Breast epithelium (tissue), 4 donors: ENCODE measurements around the gene ENDOD1. TPM values are rescaled to one million over a fixed set of nuclear protein-coding genes. Genes with fewer than 3 reads are reported as not detected.

Experiments used
- DNase-seq, 2 donors: peaks; one replicate each; pipeline ENCODE4 v3.0.0-alpha.2; 2019; ENCODE audit warnings: low spot score in 2 of 2
- H3K27ac ChIP-seq, 2 donors: fragments of 200-600 bp; sonication (generic) in 1 of 2; one replicate each; pipeline ENCODE4 v1.5.1; 2016 to 2019; ENCODE audit warnings: mild to moderate bottlenecking in 1 of 2
- H3K27me3 ChIP-seq, 2 donors: fragments of 200-600 bp; sonication (generic) in 1 of 2; one replicate each; pipeline versions ENCODE4 v1.5.1 to v1.6.0; 2017 to 2019; ENCODE audit warnings: control low read depth in 1 of 2, mild to moderate bottlenecking in 1 of 2
- H3K36me3 ChIP-seq: fragments of 200-600 bp; one replicate; pipeline ENCODE4 v1.5.1; 2019
- H3K4me1 ChIP-seq, 2 donors: fragments of 200-600 bp; sonication (generic); one replicate each; pipeline ENCODE4 v1.5.1; 2016 to 2019; ENCODE audit warnings: control low read depth in 1 of 2
- H3K4me3 ChIP-seq, 3 donors: fragments of 200-600 bp; sonication (generic); 1 replicate in 2 of 3; 2 replicates in 1 of 3; pipeline ENCODE4 v1.5.1; 2016 to 2019; ENCODE audit warnings: mild to moderate bottlenecking in 3 of 3, moderate library complexity in 2 of 3
- H3K9me3 ChIP-seq, 2 donors: fragments of 200-600 bp; sonication (generic) in 1 of 2; one replicate each; pipeline ENCODE4 v1.5.1; 2016 to 2019; ENCODE audit warnings: control low read depth in 1 of 2
- POLR2A ChIP-seq: fragments of 450-650 bp; IDR thresholded peaks from one replicate; pipeline ENCODE4 v1.6.1; 2016; ENCODE audit warnings: antibody characterized with exemption, mild to moderate bottlenecking, moderate library complexity
- POLR2AphosphoS5 ChIP-seq, 3 donors: sonication (generic); formaldehyde crosslinking; IDR thresholded peaks; one replicate each; pipeline ENCODE4 v1.6.1; 2017; ENCODE audit warnings: antibody characterized with exemption in 3 of 3
- intact Hi-C: fragments of 100-400 bp; cut with DNase I; formaldehyde crosslinking; loops from one replicate; pipeline ENCODE4 v1.15.1; 2023; ENCODE audit warnings: low total_unique reads
- total RNA-seq, 3 donors: library from RNA; depleted of rRNA; stranded (reverse); fragments of >200 nt; gene quantifications; one replicate each; pipeline ENCODE4 v1.1.0, GENCODE V29; 2016
- TF ChIP-seq, protein P1 (sequence below), 3 donors: fragments of 450-650 bp; IDR thresholded peaks; one replicate each; pipeline ENCODE4 v1.5.1; 2016 to 2017; ENCODE audit warnings: antibody characterized with exemption in 3 of 3, mild to moderate bottlenecking in 3 of 3, moderate library complexity in 3 of 3

The ENDOD1 gene
- total RNA-seq, 3 donors from 2014 or later: 19.7 to 49.8 (median 48.7) TPM

DNA sequence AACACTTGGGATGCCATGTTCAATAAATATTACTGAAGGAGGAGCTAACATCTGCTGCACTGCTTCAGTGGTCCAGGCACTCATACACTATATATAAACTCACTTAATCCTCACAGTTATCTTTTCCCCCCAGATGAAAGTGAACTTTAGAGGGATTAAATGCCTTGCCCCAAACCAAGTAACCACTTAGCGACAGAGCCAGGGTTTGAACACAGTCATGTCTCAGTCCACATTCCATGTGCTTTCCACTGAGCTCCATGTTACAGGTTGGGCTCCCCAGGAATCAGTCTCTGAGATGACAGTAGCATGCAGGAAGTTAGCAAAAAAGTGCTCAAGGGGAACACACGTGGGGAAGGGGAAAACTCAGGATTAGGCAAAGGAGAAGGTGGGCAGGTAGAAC is 59.3 kb downstream of the ENDOD1 start:
- H3K9me3 ChIP-seq: no peaks in the 10 kb centered on the region
- TF ChIP-seq, protein P1, sequence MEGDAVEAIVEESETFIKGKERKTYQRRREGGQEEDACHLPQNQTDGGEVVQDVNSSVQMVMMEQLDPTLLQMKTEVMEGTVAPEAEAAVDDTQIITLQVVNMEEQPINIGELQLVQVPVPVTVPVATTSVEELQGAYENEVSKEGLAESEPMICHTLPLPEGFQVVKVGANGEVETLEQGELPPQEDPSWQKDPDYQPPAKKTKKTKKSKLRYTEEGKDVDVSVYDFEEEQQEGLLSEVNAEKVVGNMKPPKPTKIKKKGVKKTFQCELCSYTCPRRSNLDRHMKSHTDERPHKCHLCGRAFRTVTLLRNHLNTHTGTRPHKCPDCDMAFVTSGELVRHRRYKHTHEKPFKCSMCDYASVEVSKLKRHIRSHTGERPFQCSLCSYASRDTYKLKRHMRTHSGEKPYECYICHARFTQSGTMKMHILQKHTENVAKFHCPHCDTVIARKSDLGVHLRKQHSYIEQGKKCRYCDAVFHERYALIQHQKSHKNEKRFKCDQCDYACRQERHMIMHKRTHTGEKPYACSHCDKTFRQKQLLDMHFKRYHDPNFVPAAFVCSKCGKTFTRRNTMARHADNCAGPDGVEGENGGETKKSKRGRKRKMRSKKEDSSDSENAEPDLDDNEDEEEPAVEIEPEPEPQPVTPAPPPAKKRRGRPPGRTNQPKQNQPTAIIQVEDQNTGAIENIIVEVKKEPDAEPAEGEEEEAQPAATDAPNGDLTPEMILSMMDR (IDR thresholded peaks at IDR 0.05): no peak
- TF ChIP-seq POLR2A (no peak), POLR2AphosphoS5 (IDR thresholded peaks at IDR 0.05) (no peak)
- H3K4me1 ChIP-seq: peaks cover 3 to 9% of the 10 kb centered on the region in 2 donors
- H3K36me3 ChIP-seq: no peaks in the 10 kb centered on the region
- intact Hi-C loops: loop anchor here (5.0 kb wide), 1 partner anchor 823 kb away; no protein-coding TSS in a partner anchor
- H3K27me3 ChIP-seq: no peaks in the 10 kb centered on the region
- DNase-seq: no peak
- H3K27ac ChIP-seq: peak overlapping the region; percentile 98 to 99
- H3K4me3 ChIP-seq: no peak overlapping the region

DNA sequence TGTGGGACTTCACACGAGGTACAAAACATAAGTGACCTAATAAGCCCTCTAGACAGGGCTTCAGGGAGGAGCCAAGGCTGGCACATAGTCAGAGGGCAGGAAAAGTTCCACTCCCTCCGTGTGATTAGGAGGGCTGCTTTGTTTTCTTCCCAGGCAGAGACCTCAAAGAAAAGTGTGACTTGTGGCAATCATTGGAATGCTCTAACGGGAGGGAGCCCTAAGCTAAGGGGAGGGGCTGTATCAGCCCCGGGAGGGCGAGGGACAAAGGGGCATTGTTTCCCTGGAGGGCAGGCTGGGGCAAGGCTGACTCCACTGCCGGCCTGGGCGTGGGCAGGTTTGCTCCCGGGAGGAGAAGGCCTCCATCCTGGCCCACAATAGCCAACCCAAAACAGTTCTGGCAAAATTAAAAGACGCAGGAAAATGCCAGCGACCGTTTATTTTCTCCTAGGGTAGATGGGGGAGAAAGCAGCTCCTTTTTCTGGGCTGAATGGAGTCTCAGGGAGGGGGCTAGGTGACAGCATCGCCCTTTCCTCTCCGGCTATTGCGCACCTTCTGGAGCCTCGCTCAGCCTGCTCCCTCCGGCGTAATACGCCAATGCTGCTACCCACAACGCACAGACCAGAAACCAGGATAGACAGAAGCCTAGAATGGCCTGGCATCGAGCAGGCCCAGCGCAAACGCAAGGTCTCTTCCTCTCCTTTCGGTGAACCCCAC is 60.2 kb downstream of the ENDOD1 start:
- no peaks in the 10 kb centered on the region for H3K27me3 ChIP-seq
- H3K4me1 ChIP-seq: peaks cover 3 to 9% of the 10 kb centered on the region in 2 donors
- H3K36me3 ChIP-seq: no peaks in the 10 kb centered on the region
- H3K9me3 ChIP-seq: no peaks in the 10 kb centered on the region
- peak in 1 of 3 donors; percentile 49 for TF ChIP-seq POLR2AphosphoS5 (IDR thresholded peaks at IDR 0.05)
- TF ChIP-seq, protein P1 (IDR thresholded peaks at IDR 0.05): no peak
- peak; percentile 71 to 86 for DNase-seq
- H3K4me3 ChIP-seq: peak overlapping the region; percentile 58 to 73 (median 66)
- peak overlapping the region; percentile 98 to 99 for H3K27ac ChIP-seq
- intact Hi-C loops: loop anchor here (2.0 to 10.0 kb wide), 4 partner anchors 81 to 822 kb away; no protein-coding TSS in a partner anchor

DNA sequence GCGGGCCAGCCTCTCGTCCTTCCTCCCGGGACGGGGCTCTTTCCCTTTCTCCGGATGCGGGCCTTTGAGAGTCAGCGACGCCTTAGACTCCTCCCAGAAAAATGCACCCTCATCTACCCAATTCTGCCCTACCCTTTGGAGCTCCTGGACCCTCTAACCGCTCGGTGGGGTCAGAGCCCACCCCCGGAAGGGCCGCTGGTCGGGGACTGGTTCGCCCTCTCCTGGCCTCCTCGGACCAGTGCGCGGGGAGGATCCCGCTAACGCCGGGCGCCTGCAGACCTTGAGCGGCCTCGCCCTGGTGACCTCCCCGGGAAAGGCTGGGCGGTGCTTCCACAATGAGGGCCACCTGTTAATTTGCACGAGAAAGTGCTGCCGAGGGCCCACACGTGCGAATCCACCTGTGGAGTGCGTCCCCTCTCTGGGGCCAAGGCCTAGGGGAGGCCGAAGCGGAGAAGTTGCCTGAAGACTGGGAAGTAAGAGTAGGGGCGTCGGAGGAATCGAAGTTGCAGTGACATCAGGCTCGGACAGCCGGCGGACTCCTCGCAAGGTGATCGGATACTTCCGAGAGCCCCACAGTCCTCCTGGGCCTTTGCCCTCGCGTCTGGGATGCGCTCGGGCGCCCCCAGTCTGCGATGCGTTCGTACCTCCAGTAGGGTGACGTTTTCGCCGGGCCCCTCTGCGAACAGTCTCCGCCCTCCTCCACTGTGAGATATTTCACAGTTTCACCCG is 61.5 kb downstream of the ENDOD1 start:
- Histone ChIP-seq H3K27ac (peak overlapping the region; percentile 98 to 99), H3K36me3 (no peaks in the 10 kb centered on the region), H3K4me1 (peaks cover 3 to 9% of the 10 kb centered on the region in 2 donors), H3K4me3 (peak overlapping the region; percentile 58 to 73 (median 66)), H3K27me3 (no peaks in the 10 kb centered on the region), H3K9me3 (no peaks in the 10 kb centered on the region)
- intact Hi-C loops: loop anchor here (2.0 to 10.0 kb wide), 3 partner anchors 82 to 614 kb away; no protein-coding TSS in a partner anchor
- DNase-seq: peak; percentile 88 to 93
- TF ChIP-seq POLR2A (peak; percentile 76), POLR2AphosphoS5 (IDR thresholded peaks at IDR 0.05) (peak; percentile 54 to 93 (median 69))
- TF ChIP-seq, protein P1 (IDR thresholded peaks at IDR 0.05): peak; percentile 91 to 98 (median 98)

DNA sequence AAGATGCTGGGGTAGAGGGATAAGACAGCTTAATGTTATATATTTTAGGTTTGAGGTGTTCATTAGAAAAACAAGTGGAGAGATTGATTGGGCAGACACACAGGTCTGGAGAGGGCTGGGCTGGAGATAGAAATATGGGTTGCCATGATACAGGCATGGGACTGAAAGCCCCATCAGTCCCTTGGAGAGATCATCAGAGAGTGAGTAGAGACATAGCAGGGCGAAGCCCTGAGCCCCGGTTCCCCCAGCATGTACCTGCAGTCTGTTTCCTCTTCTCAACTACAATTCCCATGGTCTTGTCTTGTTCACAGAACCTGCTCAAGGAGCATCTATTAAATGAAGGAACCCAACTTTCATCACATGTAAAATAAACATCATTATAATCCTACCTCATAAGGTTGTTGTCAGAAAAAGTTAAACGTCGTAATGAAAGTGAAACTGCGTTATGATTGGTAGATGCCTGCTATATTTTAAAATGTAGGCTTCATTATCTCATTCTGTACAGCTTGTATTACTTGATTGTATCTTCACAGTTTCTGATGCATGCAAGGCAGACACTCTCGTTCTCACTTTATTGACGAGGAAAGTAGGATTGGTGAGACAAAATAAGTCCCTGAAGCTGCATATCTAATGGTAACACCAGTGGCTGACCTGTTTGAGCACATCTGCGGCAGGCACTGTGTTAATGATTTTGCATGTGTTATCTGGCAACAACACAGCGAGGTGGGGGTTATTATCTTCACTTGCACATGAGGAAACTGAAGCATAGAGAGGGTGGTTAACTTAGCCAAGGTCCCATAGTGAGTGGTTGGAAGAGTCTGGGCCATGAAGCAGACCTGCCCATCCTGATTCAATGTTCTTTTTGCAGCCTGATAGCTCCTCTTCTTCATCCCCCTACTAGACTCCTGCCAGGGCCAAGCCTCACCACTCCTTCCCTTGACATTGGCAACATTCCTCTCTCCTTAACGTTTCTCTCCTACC is 63.5 kb downstream of the ENDOD1 start:
- Histone ChIP-seq H3K4me3 (peak overlapping the region in 2 of 3 donors; percentile 31 to 53), H3K27me3 (no peaks in the 10 kb centered on the region), H3K9me3 (no peaks in the 10 kb centered on the region), H3K36me3 (no peaks in the 10 kb centered on the region), H3K27ac (peak overlapping the region; percentile 20 to 57), H3K4me1 (peaks cover 3 to 9% of the 10 kb centered on the region in 2 donors)
- intact Hi-C loops: loop anchor here (10.0 kb wide), 2 partner anchors 552 to 612 kb away; no protein-coding TSS in a partner anchor
- DNase-seq: no peak
- TF ChIP-seq POLR2AphosphoS5 (IDR thresholded peaks at IDR 0.05) (no peak), POLR2A (no peak)
- TF ChIP-seq, protein P1 (IDR thresholded peaks at IDR 0.05): no peak
